Tibial nerve (tissue), 3 donors: ENCODE results near the gene CCDC40.

Source experiments
- POLR2A ChIP-seq, 2 donors: fragments of 450-650 bp; IDR thresholded peaks; one replicate each; pipeline ENCODE4 v1.6.1; 2017; ENCODE audit warnings: antibody characterized with exemption in 2 of 2, mild to moderate bottlenecking in 2 of 2, moderate library complexity in 2 of 2
- TF ChIP-seq, protein P1 (sequence below), 5 experiments: fragments of 200-600 bp in 3 of 5; fragments of 450-650 bp in 2 of 5; sonication (generic) in 3 of 5; IDR thresholded peaks; one replicate each; pipeline ENCODE4 v1.5.1; 2016 to 2019; ENCODE audit warnings: antibody characterized with exemption in 5 of 5, mild to moderate bottlenecking in 3 of 5, moderate library complexity in 2 of 5

- TF ChIP-seq POLR2A (IDR thresholded peaks at IDR 0.05) = no peak
- TF ChIP-seq, protein P1, sequence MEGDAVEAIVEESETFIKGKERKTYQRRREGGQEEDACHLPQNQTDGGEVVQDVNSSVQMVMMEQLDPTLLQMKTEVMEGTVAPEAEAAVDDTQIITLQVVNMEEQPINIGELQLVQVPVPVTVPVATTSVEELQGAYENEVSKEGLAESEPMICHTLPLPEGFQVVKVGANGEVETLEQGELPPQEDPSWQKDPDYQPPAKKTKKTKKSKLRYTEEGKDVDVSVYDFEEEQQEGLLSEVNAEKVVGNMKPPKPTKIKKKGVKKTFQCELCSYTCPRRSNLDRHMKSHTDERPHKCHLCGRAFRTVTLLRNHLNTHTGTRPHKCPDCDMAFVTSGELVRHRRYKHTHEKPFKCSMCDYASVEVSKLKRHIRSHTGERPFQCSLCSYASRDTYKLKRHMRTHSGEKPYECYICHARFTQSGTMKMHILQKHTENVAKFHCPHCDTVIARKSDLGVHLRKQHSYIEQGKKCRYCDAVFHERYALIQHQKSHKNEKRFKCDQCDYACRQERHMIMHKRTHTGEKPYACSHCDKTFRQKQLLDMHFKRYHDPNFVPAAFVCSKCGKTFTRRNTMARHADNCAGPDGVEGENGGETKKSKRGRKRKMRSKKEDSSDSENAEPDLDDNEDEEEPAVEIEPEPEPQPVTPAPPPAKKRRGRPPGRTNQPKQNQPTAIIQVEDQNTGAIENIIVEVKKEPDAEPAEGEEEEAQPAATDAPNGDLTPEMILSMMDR (IDR thresholded peaks at IDR 0.05) = no peak
Measured at GRCh38 chr17:80027043-80027435, 9.4 kb upstream of the CCDC40 start.
